NCI-H1930 (cell line): Measurements from ENCODE around the gene PPM1N.
A peak's percentile ranks its signal among the peaks of the same experiment; 100 is the strongest.
"Not testable (repeated sequence)": the region's sequence is repeated elsewhere in the genome, so short reads cannot be mapped to it uniquely, and the experiment has no call there.

Source experiments
- DNase-seq, 2 experiments: peaks; one replicate each; lab custom pipeline; 2025; lab: John Stamatoyannopoulos, UW

PPM1N gene

GRCh38 chr19:45508861-45509691 is 10.8 kb downstream of the PPM1N start:
- no peak for DNase-seq

- DNase-seq = no peak
These were observed 11.4 kb downstream of the PPM1N start for GRCh38 chr19:45509692-45510015.

- not testable (repeated sequence) for DNase-seq
These were observed 12.1 kb downstream of the PPM1N start for GRCh38 chr19:45510352-45510751.

DNA sequence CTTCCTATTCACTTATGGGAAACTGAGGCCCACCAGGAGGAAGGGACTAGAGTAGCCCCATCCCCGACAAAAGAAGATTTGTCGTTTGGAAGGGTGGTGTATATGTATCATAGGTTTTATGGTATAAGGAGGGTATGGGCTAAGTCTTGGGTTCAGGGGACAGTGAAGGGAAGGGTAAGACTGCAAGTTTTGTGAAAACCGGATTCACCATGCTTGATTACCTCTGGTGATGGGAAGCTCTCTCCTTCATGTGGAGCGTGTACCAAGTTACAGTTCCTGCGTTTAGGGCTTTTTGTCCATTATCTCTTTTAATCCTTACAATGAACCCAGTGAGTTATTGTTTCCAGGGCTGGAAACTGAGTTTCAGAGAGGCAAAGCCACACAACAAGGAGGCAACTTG is 12.8 kb downstream of the PPM1N start:
- no peak for DNase-seq

GRCh38 chr19:45512881-45513483 is 14.7 kb downstream of the PPM1N start:
- DNase-seq = no peak

DNA sequence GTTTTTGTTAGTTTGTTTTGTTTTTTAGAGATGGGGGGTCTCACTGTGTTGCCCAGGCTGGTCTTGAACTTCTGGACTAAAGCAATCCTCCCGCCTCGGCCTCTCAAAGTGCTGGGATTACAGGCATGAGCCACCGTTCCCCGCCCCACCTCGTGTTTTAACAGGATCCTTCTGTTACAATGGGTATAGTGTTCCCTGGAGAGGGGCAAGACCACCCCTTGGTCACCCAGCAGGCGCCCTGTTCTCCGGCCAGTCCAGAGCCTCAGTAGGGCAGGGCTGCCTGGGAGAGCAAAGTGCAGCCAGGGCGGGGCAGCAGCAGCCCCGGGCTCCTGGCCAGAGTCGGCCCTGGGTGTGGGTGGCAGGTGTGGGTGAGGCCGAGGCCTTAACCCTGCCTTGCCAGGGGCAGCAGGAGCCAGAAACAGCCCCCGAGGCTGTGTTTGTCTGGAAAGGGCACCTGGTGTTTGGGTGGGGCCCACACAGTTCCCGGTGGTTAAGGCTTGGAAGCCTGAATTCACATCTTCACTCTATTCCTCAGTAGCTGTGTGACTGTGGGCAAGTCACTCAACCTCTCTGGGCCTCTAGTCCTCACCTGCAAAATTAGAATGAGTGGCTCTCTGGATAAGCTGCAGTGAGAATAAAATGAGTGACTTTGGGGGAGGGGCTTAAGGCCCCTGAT is 16.3 kb downstream of the PPM1N start:
- DNase-seq = no peak

DNA sequence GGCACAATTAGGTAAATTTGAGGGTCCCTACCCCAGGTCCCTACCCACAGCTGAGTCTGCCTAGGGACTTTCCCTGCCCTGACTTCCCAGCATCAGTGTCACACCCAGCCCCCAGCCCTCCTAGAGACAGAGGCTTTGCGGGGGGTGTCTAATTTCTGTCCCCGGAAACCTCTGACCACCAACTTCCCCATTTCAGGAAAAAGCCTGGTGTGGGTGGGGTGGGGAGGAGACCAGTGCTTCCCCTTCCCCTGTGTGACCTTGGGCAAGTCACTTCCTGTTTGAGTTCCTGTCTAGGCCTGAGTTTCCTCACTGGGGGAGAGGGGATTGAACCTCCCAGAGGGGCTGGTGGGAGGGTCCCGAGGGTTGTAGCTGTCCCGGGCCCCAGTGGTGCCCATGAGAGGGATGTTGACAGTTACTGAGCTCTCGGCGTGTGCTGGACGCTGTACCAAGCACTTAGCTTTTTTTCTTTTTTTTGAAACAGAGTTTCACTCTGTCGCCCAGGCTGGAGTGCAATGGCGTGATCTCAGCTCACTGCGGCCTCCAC is 16.9 kb downstream of the PPM1N start:
- no peak for DNase-seq

DNA sequence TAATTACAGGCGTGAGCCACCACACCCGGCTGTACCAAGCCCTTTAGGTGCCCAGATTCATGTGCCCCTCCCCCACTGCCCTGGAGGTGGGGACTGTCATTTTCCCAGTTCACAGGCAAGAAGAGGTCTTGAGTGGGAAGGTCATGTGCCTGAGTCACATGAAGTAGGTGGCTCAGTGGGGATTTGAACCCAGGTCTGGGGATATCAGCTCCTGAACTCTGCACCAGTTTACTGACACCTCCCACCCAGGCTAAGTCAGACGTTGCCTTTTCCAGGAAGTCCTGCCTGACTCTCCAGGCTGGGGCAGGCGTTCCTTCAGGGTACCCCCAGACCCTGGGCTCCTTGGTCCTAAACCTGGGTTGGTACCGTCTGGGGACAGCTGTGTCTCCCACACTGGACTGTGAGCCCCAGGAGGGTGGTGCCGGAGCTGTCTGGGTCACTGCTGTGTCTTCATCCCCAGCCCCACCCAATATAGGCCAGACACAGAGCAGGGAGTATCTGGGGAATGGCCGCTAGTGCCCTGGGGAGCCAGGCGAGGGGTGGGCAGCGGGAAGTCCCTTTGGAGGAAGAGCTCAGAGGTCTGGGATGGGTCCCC is 17.7 kb downstream of the PPM1N start:
- no peak for DNase-seq

DNA sequence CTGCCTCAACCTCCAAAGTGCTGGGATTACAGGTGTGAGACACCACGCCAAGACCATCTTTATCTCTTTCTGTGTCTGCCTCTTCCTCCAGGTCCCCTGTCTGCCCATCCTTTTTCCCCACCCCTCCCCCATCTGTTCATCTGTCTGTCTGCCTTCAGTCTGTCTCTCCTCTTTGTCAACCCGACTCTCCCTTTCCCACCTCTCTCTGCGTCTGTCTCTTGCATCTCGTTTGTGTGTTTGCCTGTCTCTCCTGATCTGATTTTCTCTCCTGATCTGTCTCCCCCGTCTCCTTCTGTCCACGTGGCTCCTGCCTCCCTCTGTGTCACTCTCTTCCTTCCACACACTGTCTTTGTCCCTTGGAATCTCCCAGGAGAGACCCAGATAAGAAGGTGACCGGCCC is 19.0 kb downstream of the PPM1N start:
- no peak for DNase-seq

- DNase-seq = no peak
These were observed 19.6 kb downstream of the PPM1N start for GRCh38 chr19:45517641-45518468.

DNA sequence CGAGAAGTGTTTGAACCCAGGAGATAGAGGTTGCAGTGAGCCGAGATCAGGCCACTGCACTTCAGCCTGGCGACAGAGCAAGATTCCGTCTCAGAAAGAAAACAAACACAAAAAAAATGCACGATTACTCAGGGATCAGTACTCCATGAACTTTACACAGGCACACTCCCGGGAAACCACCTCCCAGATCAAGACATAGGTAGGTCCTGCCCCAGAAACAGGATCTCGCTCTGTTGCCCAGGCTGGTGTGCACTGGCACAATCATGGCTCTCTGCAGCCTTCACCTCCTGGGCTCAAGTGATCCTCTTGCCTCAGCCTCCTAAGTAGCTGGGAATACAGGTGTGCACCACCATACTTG is 20.2 kb downstream of the PPM1N start:
- DNase-seq = no peak

GRCh38 chr19:45522010-45522941 is 24.0 kb downstream of the PPM1N start:
- no peak for DNase-seq

DNA sequence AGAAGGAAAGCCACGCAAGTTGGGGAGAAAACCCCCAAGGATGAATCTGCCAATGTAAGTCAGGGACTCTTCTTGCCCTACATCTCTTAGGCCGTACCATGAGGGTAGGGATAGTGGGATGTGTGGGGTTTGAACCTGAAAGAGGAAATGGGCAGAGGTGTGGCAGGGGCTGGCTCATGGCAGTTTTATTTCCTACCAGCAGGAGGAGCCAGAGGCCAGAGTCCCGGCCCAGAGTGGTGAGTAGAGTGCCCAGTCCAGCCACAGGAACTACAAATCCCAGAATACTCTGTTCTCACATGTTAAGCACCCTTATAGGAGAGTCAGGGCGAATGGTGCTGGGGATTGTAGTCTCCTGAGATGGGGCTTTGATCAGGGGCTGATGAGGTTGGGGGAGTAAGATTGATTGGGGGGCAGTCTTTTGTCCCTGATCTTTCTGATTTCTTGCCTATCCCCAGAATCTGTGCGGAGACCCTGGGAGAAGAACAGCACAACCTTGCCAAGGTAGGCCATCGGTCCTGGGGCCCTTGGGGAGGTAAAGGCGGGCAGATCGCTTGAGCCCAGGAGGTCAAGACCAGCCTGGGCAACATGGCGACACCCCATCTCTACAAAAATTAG is 25.5 kb downstream of the PPM1N start:
- DNase-seq = peak; percentile 83 to 88

GRCh38 chr19:45524575-45525129 is 26.4 kb downstream of the PPM1N start:
- DNase-seq = no peak

DNA sequence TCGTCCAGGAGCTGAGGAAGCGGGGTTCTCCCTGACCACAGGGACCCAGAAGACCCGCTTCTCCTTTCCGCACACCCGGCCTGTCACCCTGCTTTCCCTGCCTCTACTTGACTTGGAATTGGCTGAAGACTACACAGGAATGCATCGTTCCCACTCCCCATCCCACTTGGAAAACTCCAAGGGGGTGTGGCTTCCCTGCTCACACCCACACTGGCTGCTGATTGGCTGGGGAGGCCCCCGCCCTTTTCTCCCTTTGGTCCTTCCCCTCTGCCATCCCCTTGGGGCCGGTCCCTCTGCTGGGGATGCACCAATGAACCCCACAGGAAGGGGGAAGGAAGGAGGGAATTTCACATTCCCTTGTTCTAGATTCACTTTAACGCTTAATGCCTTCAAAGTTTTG is 27.9 kb downstream of the PPM1N start:
- DNase-seq = peak; percentile 58 to 76

- no peak for DNase-seq
These were observed 28.7 kb downstream of the PPM1N start for GRCh38 chr19:45526971-45527370.

DNA sequence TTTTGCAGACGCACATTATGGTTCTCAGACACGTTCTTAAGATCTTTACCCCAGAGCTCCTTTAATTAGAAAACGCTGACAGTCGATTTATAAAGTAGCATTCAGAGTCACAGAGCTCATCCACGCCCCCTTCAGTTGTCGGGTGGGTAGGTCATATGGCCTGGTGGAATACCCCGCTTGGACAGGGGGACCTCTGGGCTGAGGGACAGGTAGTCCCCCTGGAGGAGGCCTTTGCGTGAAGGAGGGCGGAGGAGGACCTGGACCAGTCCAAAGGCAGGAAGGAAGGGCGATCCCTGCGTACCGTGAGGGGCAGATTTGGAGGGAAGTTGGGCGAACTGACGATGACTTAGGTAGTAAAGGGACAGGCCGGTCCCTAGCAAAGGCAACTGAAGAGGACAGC is 29.5 kb downstream of the PPM1N start:
- DNase-seq = no peak

DNA sequence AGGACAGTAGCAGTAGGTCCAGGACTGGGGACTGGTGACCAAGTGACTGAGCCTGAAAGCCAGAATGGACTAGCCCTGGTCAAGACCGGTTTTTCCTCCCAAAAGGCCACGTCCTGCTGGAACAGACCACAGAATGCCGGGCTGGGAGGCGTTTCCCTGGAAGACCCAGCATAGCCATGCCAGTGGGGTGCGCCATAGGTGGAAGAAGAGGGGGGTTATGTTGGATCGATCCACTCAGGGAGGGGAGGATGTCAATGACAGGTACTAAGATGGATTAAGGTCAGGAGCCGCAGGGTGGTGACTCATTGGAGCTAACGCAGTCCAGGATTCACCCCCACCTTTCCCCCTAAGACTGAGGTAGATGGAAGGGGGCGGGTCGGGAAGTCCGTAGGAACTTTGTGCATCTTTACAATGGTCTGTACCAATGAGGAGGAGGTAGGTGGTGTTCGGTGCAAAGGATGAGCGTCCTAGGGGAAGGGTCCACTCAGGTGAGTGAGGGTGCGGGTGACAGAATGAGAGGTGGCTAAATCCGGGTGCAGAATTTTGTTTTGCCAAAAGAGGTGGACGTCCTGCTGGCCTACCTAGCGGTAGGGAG is 30.0 kb downstream of the PPM1N start:
- DNase-seq = no peak

- peak; percentile 77 to 83 for DNase-seq
These were observed 30.6 kb downstream of the PPM1N start for GRCh38 chr19:45528744-45529419.
